H1 (cell line): ENCODE results near the gene TAF10. TPM values are rescaled to one million over a fixed set of nuclear protein-coding genes. Genes with fewer than 3 reads are reported as not detected.

ENCODE experiments used
- CHD1 ChIP-seq: IDR thresholded peaks from 2 replicates; pipeline ENCODE4 v1.6.1; 2012; ENCODE audit warnings: low read depth, low read length, improper control_type of control experiment
- POLR2A ChIP-seq, 2 experiments: IDR thresholded peaks; 1 replicate in 1 of 2; 2 replicates in 1 of 2; pipeline ENCODE4 v1.6.1; 2011; ENCODE audit warnings: low read depth in 2 of 2, low read length in 2 of 2, mild to moderate bottlenecking in 2 of 2; ENCODE audit errors: control extremely low read depth in 1 of 2
- RBBP5 ChIP-seq: IDR thresholded peaks from 2 replicates; pipeline ENCODE4 v1.7.1; 2012; ENCODE audit warnings: low read depth, mild to moderate bottlenecking, inconsistent platforms, low read length, moderate library complexity, borderline replicate concordance
- TAF1 ChIP-seq: IDR thresholded peaks from 2 replicates; pipeline ENCODE4 v1.6.1; 2011; ENCODE audit warnings: mild to moderate bottlenecking, low read depth, low read length
- polyA plus RNA-seq, 7 experiments: library from polyadenylated mRNA; depleted of rRNA in 3 of 7; stranded (reverse) in 5 of 7; unstranded in 2 of 7; fragments of >200 nt in 5 of 7; fragments of 200-250 nt in 2 of 7; gene quantifications; 1 replicate in 5 of 7; 2 replicates in 1 of 7; 4 replicates in 1 of 7; pipeline versions ENCODE4 v1.2.1 to v1.2.3, GENCODE V29; 2011 to 2013; ENCODE audit warnings: missing spikeins in 2 of 7, mixed read lengths in 2 of 7
- total RNA-seq: library from RNA; stranded (reverse); fragmentation: NEBNext Ultra II Directional; extraction: Animal tissue kit (Norgen Biotek cat#: 25700); gene quantifications from 2 replicates; pipeline ENCODE4 v1.2.1, GENCODE V29; 2021

The TAF10 gene
- total and polyA plus RNA-seq, 2 of the 8 experiments (the other 6 are each of a cell fraction or from before 2014, with no cell fraction given), result 128 to 213 TPM

DNA sequence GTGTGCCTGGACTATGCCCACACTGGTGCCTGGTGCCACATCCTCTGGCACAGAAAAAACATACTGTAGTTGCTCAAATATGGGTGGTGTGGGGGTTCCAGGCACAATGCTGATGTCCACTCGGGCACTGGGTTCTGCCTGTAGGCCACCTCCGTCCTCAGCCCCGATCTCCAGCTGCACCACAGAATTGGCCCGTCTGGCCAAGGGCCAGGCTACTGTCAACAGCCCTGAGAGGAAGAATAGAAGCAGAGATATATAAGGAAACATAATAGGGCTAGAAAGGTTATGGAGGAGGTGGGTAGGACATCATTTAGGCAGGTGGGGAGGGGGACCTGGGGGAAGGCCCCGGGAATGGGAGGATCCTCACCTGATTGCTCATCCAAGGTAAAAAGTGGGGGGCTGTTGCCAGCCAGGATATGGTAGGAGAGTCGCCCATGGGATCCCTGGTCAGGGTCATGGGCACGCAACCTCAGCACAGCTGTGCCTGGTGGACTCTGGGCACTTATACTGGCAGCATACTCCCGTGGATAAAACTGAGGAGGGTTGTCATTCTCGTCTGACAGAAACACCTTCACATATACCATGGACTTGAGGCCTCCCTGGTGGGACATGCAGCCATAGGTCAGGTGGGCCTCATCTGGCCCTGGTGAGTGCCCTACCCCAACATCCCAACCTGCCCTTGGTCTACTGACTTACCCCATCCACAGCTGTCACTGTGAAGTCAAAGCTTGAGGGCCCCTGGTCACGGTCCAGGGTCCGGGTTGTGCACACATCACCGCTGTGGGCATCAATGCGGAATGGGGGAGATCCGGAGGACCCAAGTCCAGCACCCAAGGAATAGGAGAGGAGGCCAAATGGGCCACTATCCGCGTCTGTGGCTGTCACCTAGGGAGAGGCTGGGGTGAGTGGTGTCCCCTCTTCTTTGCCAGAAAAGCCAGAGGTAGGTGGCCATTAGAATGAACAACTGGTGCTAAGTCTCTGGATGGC lies 21.7 kb upstream of the TAF10 start (continued):
- TF ChIP-seq RBBP5 (no peak), TAF1 (no peak), POLR2A (IDR thresholded peaks at IDR 0.05; ENCODE audit: control extremely low read depth in 1 of 2, low read depth in 2 of 2, low read length in 2 of 2) (no peak), CHD1 (no peak)
